ENCODE data around the gene JAK1. TPM values are rescaled to one million over a fixed set of nuclear protein-coding genes. Genes with fewer than 3 reads are reported as not detected.

JAK1 gene
- total and polyA plus RNA-seq, 10 of the 15 experiments (the other 5 are each of a cell fraction or from before 2014, with no cell fraction given), result 9.6 to 45.5 (median 35.7) TPM

DNA sequence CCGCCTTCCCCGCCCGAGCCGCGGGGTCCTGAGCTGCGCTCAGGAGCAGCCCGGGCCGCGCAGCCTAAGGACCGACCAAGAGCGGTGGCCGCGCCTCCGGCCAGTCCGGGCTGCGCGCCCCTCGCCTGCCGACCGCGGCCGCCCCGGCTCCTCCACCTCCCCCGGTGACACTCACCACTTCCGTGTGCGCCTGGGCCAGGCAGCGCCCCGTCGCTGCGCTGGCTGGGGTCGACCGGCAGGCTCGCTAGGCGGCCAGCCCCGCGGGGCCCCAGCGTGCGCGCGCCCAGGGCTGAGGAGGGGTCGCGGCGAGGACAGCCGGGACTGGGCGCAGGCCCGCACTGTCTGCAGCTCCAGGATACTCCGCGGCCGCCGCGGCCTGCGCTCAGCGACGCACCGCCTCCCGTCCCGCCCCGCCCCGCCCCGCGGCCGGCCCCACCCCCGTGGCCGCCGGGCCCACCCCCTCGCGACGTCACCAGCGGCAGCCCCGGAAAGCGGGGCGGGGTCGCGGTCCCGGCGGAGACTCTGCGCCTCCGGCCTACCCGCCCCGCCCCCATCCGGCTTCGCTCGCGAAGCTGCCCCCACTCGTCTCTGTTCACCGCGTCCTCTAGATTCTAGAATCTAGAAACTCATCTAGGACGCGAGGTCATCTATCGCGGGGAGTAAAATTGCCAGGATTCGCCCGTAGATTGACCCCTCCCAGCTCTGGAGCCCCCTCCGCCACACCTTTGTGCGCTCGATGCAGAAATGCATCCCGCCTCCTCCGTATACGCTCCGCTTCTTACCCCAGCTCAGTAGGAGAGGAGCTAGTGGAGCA lies at the start of gene JAK1 (continued):
- TF ChIP-seq, protein P1, sequence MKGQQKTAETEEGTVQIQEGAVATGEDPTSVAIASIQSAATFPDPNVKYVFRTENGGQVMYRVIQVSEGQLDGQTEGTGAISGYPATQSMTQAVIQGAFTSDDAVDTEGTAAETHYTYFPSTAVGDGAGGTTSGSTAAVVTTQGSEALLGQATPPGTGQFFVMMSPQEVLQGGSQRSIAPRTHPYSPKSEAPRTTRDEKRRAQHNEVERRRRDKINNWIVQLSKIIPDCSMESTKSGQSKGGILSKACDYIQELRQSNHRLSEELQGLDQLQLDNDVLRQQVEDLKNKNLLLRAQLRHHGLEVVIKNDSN (IDR thresholded peaks at IDR 0.05; ENCODE audit: borderline replicate concordance, extremely low read length, insufficient read depth, low read depth, low read length), result no peak
- TF ChIP-seq, protein P2, sequence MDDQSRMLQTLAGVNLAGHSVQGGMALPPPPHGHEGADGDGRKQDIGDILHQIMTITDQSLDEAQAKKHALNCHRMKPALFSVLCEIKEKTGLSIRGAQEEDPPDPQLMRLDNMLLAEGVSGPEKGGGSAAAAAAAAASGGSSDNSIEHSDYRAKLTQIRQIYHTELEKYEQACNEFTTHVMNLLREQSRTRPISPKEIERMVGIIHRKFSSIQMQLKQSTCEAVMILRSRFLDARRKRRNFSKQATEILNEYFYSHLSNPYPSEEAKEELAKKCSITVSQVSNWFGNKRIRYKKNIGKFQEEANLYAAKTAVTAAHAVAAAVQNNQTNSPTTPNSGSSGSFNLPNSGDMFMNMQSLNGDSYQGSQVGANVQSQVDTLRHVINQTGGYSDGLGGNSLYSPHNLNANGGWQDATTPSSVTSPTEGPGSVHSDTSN (IDR thresholded peaks at IDR 0.05; ENCODE audit: insufficient replicate concordance, low read depth, low read length), result no peak
- no peak for TF ChIP-seq RUNX3 (IDR thresholded peaks at IDR 0.05; ENCODE audit: low read length)
- no peak; the same call in 2 of the 3 replicates for TF ChIP-seq POU2F2 (IDR thresholded peaks at IDR 0.05; ENCODE audit: borderline replicate concordance, low read depth, low read length)
- no peak for TF ChIP-seq SRF (IDR thresholded peaks at IDR 0.05; ENCODE audit: low read depth in 2 of 2, low read length in 2 of 2)
- TF ChIP-seq CBX3 (IDR thresholded peaks at IDR 0.05; ENCODE audit: borderline replicate concordance, low read depth), result no peak
- no peak for TF ChIP-seq RAD21 (IDR thresholded peaks at IDR 0.05; ENCODE audit: insufficient read depth, low read depth, low read length)
- peak; percentile 55; the same call in 1 of the 2 replicates for TF ChIP-seq ZSCAN29 (IDR thresholded peaks at IDR 0.05)
- TF ChIP-seq, protein P3, sequence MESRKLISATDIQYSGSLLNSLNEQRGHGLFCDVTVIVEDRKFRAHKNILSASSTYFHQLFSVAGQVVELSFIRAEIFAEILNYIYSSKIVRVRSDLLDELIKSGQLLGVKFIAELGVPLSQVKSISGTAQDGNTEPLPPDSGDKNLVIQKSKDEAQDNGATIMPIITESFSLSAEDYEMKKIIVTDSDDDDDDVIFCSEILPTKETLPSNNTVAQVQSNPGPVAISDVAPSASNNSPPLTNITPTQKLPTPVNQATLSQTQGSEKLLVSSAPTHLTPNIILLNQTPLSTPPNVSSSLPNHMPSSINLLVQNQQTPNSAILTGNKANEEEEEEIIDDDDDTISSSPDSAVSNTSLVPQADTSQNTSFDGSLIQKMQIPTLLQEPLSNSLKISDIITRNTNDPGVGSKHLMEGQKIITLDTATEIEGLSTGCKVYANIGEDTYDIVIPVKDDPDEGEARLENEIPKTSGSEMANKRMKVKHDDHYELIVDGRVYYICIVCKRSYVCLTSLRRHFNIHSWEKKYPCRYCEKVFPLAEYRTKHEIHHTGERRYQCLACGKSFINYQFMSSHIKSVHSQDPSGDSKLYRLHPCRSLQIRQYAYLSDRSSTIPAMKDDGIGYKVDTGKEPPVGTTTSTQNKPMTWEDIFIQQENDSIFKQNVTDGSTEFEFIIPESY (IDR thresholded peaks at IDR 0.05), result no peak
- TF ChIP-seq HDAC6 (IDR thresholded peaks at IDR 0.05; ENCODE audit: unreplicated experiment), result no peak
- no peak for TF ChIP-seq MEF2A (IDR thresholded peaks at IDR 0.05; ENCODE audit: insufficient read depth, low read depth, low read length)
- no peak for TF ChIP-seq MYC (IDR thresholded peaks at IDR 0.05; ENCODE audit: insufficient read depth, insufficient read length, insufficient replicate concordance, low read length, severe bottlenecking)
- TF ChIP-seq GABPA (IDR thresholded peaks at IDR 0.05; ENCODE audit: low read depth), result no peak
- TF ChIP-seq LARP7 (IDR thresholded peaks at IDR 0.05), result peak; percentile 89
- TF ChIP-seq PAX5 (IDR thresholded peaks at IDR 0.05; ENCODE audit: borderline replicate concordance, low read depth, low read length), result no peak; the same call in 1 of the 2 replicates
- TF ChIP-seq ETV6 (conservative IDR thresholded peaks at IDR 0.05 in 1 of 2, IDR thresholded peaks at IDR 0.05 in 1 of 2; ENCODE audit: borderline replicate concordance in 1 of 2, low read depth in 1 of 2), result no peak
- no peak for TF ChIP-seq JUNB (IDR thresholded peaks at IDR 0.05)
- TF ChIP-seq POLR2A (IDR thresholded peaks at IDR 0.05; ENCODE audit: low read depth, low read length), result peak; percentile 83
- TF ChIP-seq, protein P4, sequence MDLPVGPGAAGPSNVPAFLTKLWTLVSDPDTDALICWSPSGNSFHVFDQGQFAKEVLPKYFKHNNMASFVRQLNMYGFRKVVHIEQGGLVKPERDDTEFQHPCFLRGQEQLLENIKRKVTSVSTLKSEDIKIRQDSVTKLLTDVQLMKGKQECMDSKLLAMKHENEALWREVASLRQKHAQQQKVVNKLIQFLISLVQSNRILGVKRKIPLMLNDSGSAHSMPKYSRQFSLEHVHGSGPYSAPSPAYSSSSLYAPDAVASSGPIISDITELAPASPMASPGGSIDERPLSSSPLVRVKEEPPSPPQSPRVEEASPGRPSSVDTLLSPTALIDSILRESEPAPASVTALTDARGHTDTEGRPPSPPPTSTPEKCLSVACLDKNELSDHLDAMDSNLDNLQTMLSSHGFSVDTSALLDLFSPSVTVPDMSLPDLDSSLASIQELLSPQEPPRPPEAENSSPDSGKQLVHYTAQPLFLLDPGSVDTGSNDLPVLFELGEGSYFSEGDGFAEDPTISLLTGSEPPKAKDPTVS (IDR thresholded peaks at IDR 0.05; ENCODE audit: low read depth, low read length), result no peak
- no peak for TF ChIP-seq CHD1 (IDR thresholded peaks at IDR 0.05; ENCODE audit: low read depth, low read length)
- TF ChIP-seq YBX1 (IDR thresholded peaks at IDR 0.05), result no peak
